BLaER1 treated with 17β-estradiol and CSF1 and Interleukin-3, amounts not matched to agents 10 nM and 100 nM (cell line): ENCODE measurements around the gene TRPC4AP.
"Not testable (repeated sequence)": the region's sequence is repeated elsewhere in the genome, so short reads cannot be mapped to it uniquely, and the experiment has no call there.

ENCODE experiments used
- H3K27ac ChIP-seq, 11 experiments: shearing (Covaris generic); formaldehyde crosslinking; 2 replicates each; pipeline ENCODE4 v1.8.1; 2022
- H3K27me3 ChIP-seq, 11 experiments: shearing (Covaris generic); formaldehyde crosslinking; 2 replicates each; pipeline ENCODE4 v1.8.1; 2022
- H3K36me3 ChIP-seq, 11 experiments: shearing (Covaris generic); formaldehyde crosslinking; 2 replicates each; pipeline ENCODE4 v1.8.1; 2022
- H3K4me1 ChIP-seq, 10 experiments: shearing (Covaris generic); formaldehyde crosslinking; 2 replicates each; pipeline ENCODE4 v1.8.1; 2022
- H3K4me2 ChIP-seq, 11 experiments: shearing (Covaris generic); formaldehyde crosslinking; 2 replicates each; pipeline ENCODE4 v1.8.1; 2022
- H3K4me3 ChIP-seq, 10 experiments: shearing (Covaris generic); formaldehyde crosslinking; 2 replicates each; pipeline ENCODE4 v1.8.1; 2022
- H3K9ac ChIP-seq, 11 experiments: shearing (Covaris generic); formaldehyde crosslinking; 2 replicates each; pipeline ENCODE4 v1.8.1; 2022
- H3K9me3 ChIP-seq, 11 experiments: shearing (Covaris generic); formaldehyde crosslinking; replicated peaks in 1 of 11; 2 replicates each; pipeline ENCODE4 v1.8.1; 2022
- H4K20me1 ChIP-seq, 11 experiments: shearing (Covaris generic); formaldehyde crosslinking; 2 replicates each; pipeline ENCODE4 v1.8.1; 2022
- Cebpa-rat ChIP-seq, 11 experiments: shearing (Covaris generic); IDR thresholded peaks; 2 replicates each; pipeline ENCODE4 v1.8.1; 2022

The TRPC4AP gene

DNA sequence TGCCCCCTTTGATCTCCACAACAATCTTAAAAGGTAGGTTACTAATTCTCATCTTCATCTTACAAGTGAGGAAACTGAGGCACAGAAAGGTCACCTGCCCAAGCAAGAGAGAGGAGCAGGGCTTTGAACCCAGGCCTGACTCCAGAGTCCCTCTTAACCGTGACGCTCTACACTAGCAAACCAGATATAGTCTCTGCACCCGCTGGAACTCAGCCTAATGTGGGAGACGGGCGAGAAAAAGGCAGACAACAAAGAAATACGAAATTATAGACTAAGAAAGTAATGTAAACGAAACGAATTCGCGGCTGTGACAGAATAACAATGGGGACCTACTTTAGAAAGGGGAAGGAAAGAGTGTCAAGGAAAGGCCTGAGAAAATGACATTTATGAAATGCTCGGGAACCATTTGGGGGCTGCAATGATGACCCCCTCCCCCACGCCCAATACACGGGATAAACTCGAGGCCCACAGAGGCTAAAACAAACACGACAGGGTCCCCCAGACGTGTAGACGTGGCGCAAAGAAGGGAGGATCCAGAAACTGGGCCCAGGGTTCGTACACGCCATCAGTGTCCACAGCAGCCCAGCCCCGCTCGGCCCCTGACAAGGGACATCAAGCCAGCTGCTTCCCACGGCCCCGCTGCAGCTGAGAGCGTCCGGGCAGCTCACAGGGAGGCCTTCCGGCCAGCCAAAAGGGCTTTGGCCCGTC, 637 bp downstream of the TRPC4AP start:
- peak overlapping the region; percentile 89 to 99 (median 96) for H3K4me3 ChIP-seq
- H3K4me2 ChIP-seq, result peak overlapping the region; percentile 86 to 98 (median 95)
- H3K27me3 ChIP-seq, result no peaks in the 10 kb centered on the region
- TF ChIP-seq Cebpa-rat (IDR thresholded peaks at IDR 0.05), result no peak
- peaks cover 6 to 35% (median 24%) of the 10 kb centered on the region in 11 experiments; a peak in 21 of 22 replicates for H3K36me3 ChIP-seq
- peaks cover 31 to 53% (median 49%) of the 10 kb centered on the region in 11 experiments for H4K20me1 ChIP-seq
- no peaks in the 10 kb centered on the region for H3K9me3 ChIP-seq
- H3K27ac ChIP-seq, result peak overlapping the region; percentile 84 to 96 (median 91)
- peaks cover 21 to 54% (median 44%) of the 10 kb centered on the region in 10 experiments for H3K4me1 ChIP-seq
- H3K9ac ChIP-seq, result peak overlapping the region; percentile 93 to 97 (median 95)

DNA sequence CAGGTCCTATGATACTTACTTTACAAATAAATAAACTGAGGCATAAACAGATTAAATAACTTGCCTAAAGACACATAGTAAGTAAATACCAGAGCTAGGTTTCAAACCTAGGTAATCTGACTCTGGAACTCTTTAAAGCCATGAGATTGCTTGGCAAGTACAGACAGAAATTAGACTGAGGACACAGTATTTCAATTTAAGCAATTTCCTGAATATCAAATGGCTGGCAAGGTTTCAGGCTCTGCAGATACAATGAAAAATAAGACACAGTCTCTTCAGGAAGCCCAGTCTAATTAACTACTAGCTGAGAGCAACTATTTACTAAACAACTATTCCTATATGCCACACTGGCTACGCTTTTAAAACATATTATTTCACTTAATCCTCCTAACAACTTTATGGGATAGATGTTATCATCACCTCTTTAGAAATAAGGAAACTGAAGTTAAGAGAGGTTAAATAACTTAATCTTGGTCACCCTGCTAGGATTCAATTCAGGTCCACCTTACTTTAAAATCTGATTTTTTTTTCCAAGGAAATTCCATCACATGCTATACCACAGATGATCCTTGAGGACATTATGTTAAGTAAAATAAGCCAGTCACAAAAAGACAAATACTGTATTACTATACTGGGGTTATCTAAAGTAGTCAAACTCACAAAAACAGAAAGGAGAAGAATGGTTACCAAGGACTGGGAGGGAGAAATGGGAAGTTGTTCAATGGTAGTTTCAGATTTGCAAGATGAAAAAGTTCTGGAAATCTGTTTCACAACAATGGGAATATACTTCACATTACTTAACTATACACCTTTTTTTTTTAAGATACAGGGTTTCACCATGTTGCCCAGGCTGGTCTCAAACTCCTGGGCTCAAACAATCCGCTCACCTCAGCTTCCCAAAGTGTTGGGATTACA, 4.1 kb downstream of the TRPC4AP start:
- peak overlapping the region in 7 of 11 experiments; percentile 21 to 96 (median 93); a peak in 13 of 22 replicates for H3K4me2 ChIP-seq

DNA sequence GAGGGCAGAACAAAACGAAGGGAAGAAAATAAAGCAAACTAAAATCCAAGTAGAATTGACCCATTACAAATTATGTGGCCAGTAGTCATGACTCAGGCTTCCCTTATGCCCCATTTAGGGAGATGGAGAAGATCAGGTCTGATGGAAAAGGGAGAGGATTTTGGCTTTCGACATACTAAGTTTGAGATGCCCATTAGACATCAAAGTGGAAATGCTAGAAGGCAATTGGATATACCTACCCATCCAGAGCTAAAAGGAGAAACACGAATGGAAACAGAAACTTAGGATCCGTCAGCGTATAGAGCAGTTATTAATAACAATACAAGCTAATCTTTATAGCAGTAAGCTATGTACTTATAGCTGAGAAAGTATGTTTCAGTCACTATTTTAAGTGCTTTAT, 4.8 kb downstream of the TRPC4AP start:
- H3K27me3 ChIP-seq, result no peaks in the 10 kb centered on the region
- 0 out of 22 replicates have a peak overlapping the region, but pooled peaks of 1 of the 11 experiments have one; percentile 36 for H3K9ac ChIP-seq
- peaks cover 59 to 91% (median 81%) of the 10 kb centered on the region in 11 experiments for H4K20me1 ChIP-seq
- peak overlapping the region in 4 of 11 experiments; percentile 17 to 49 (median 47); a peak in 3 of 22 replicates for H3K27ac ChIP-seq
- H3K4me3 ChIP-seq, result no peak overlapping the region
- TF ChIP-seq Cebpa-rat (IDR thresholded peaks at IDR 0.05), result no peak
- H3K4me1 ChIP-seq, result peaks cover 15 to 70% (median 36%) of the 10 kb centered on the region in 10 experiments
- peaks cover 17 to 55% (median 39%) of the 10 kb centered on the region in 11 experiments for H3K36me3 ChIP-seq
- no peaks in the 10 kb centered on the region for H3K9me3 ChIP-seq
- H3K4me2 ChIP-seq, result peak overlapping the region in 5 of 11 experiments; percentile 55 to 96 (median 95); a peak in 11 of 22 replicates

More for the DNA sequence above, 4.1 kb downstream of the TRPC4AP start:
- peak overlapping the region in 5 of 11 experiments; percentile 3 to 49 (median 45); a peak in 7 of 22 replicates for H3K27ac ChIP-seq
- peak overlapping the region in 2 of 11 experiments; percentile 25 to 36; a peak in 1 of 22 replicates for H3K9ac ChIP-seq
- peaks cover 53 to 84% (median 74%) of the 10 kb centered on the region in 11 experiments for H4K20me1 ChIP-seq
- no peaks in the 10 kb centered on the region for H3K9me3 ChIP-seq
- H3K36me3 ChIP-seq, result peaks cover 17 to 55% (median 38%) of the 10 kb centered on the region in 11 experiments
- H3K4me1 ChIP-seq, result peaks cover 22 to 72% (median 42%) of the 10 kb centered on the region in 10 experiments
- TF ChIP-seq Cebpa-rat (IDR thresholded peaks at IDR 0.05), result no peak
- H3K4me3 ChIP-seq, result 0 out of 20 replicates have a peak overlapping the region, but pooled peaks of 1 of the 10 experiments have one; percentile 7
- no peaks in the 10 kb centered on the region for H3K27me3 ChIP-seq

DNA sequence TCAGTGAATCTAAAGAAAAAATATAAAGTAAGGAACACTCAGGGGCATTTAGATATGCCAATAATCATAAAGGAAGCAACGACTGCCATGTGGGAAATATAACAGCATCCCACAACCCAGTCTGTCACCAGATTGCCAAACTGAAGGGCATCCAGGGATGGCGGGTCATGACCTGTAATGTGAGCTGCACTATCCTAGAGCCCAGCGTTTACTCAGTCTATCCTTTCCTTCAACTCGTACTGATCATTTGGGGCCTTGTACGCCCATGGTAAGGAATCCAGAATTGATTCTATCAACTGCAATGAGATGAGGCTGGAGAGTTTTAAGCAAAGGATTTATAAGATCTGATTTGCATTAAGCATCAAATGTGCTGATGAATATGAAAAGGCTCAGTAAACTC, 5.3 kb downstream of the TRPC4AP start:
- Histone ChIP-seq H3K36me3 (peaks cover 17 to 55% (median 39%) of the 10 kb centered on the region in 11 experiments), H3K4me3 (no peak overlapping the region), H4K20me1 (peaks cover 63 to 95% (median 86%) of the 10 kb centered on the region in 11 experiments), H3K4me1 (peaks cover 15 to 72% (median 36%) of the 10 kb centered on the region in 10 experiments), H3K27ac (peak overlapping the region in 1 of 11 experiments; percentile 49; a peak in 1 of 22 replicates), H3K9ac (no peak overlapping the region), H3K4me2 (peak overlapping the region in 3 of 11 experiments; percentile 93 to 96 (median 96); a peak in 6 of 22 replicates), H3K27me3 (no peaks in the 10 kb centered on the region), H3K9me3 (no peaks in the 10 kb centered on the region)
- no peak for TF ChIP-seq Cebpa-rat (IDR thresholded peaks at IDR 0.05)

DNA sequence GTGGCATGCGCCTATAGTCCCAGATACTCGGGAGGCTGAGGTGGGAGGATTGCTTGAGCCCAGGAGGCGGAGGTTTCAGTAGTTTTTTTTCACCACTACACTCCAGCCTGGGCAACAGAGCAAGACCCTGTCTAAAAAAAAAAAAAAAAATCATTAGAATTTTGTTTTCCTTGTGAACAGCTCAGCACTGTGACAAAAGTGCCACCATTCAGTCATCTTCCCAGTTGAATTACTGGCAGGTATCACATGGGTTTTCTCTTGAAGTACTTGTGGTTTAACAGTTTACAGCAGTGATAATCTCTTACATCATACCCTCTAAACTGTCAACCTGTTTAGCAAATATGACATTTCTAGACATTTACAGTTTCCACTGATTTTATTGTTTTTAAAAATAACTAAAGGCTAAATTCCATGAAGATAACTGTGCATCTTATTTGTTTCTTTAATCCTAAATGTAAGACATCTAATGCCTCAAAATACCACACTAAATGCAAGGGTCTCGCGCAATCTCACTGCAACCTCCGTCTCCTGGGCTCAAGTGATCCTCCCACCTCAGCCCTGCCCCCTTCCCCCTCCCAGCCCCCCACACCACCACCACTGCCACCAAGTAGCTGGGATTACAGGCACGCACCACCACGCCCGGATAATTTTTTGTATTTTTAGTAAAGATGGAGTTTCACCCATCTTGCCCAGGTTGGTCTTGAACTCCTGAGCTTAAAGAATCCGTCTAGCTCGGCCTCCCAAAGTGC, 7.0 kb downstream of the TRPC4AP start:
- TF ChIP-seq Cebpa-rat (IDR thresholded peaks at IDR 0.05), result no peak
- peaks cover 75 to 97% (median 89%) of the 10 kb centered on the region in 11 experiments for H4K20me1 ChIP-seq
- no peak overlapping the region for H3K9ac ChIP-seq
- no peaks in the 10 kb centered on the region for H3K27me3 ChIP-seq
- H3K9me3 ChIP-seq, result no peaks in the 10 kb centered on the region
- H3K36me3 ChIP-seq, result peaks cover 21 to 67% (median 46%) of the 10 kb centered on the region in 11 experiments
- H3K4me3 ChIP-seq, result no peak overlapping the region
- H3K4me1 ChIP-seq, result peaks cover 4 to 77% (median 27%) of the 10 kb centered on the region in 10 experiments; a peak in 18 of 20 replicates
- H3K27ac ChIP-seq, result 0 out of 22 replicates have a peak overlapping the region, but pooled peaks of 1 of the 11 experiments have one; percentile 0
- peak overlapping the region in 1 of 11 experiments; percentile 2; a peak in 1 of 22 replicates for H3K4me2 ChIP-seq

DNA sequence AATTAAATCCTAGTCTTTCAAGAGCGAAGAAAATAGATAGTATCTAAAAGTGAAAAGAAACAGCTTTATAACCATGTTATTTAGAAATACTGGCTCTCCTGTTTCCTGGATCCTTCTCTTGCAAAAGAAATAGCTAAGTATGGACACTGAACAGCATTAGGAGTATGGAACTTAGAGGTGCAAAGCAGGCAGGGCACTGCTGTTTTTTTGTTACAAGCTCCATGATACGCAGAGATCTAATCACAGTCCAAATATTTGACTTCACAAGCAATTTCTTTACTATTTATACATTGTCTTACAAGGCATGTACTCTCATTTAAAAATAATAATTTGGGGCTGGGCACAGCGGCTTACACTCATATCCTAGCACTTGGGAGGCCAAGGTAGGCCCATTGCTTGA, 7.6 kb downstream of the TRPC4AP start:
- H3K9ac ChIP-seq, result no peak overlapping the region
- H4K20me1 ChIP-seq, result peaks cover 76 to 97% (median 89%) of the 10 kb centered on the region in 11 experiments
- 0 out of 22 replicates have a peak overlapping the region, but pooled peaks of 1 of the 11 experiments have one; percentile 0 for H3K27ac ChIP-seq

DNA sequence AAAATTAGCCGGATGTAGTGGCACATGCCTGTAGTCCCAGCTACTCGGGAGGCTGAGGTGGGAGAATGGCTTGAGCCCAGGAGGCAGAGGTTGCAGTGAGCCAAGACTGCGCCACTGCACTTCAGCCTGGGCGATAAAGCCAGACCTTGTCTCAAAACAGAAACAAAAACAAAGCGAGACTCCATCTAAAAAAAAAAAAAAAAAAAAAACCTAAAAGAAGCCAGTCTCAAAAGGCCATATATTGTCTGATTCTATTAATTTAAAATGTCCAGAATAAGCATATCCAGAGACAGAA, 12.3 kb downstream of the TRPC4AP start:
- H3K4me2 ChIP-seq, H3K4me3 ChIP-seq, H3K9ac ChIP-seq, H3K27me3 ChIP-seq, H3K27ac ChIP-seq: not testable (repeated sequence)
- Histone ChIP-seq H3K9me3 (peaks cover 16 to 43% (median 38%) of the 10 kb centered on the region in 11 experiments), H3K4me1 (peaks cover 0 to 32% (median 2%) of the 10 kb centered on the region in 10 experiments; a peak in 8 of 20 replicates), H3K36me3 (peaks cover 39 to 80% (median 58%) of the 10 kb centered on the region in 11 experiments), H4K20me1 (peaks cover 52 to 81% (median 66%) of the 10 kb centered on the region in 11 experiments)

More for the DNA sequence above, 7.6 kb downstream of the TRPC4AP start:
- H3K27me3 ChIP-seq, result no peaks in the 10 kb centered on the region
- peaks cover 0 to 3% (median 0%) of the 10 kb centered on the region in 11 experiments; a peak in 3 of 22 replicates for H3K9me3 ChIP-seq
- H3K4me2 ChIP-seq, result 0 out of 22 replicates have a peak overlapping the region, but pooled peaks of 1 of the 11 experiments have one; percentile 2
- H3K36me3 ChIP-seq, result peaks cover 21 to 67% (median 49%) of the 10 kb centered on the region in 11 experiments
- TF ChIP-seq Cebpa-rat (IDR thresholded peaks at IDR 0.05), result no peak
- H3K4me1 ChIP-seq, result peaks cover 0 to 70% (median 22%) of the 10 kb centered on the region in 10 experiments; a peak in 15 of 20 replicates
- no peak overlapping the region for H3K4me3 ChIP-seq
